Measurements from ENCODE around the gene ATP5F1B. TPM values are rescaled to one million over a fixed set of nuclear protein-coding genes. Genes with fewer than 3 reads are reported as not detected.
A peak's percentile ranks its signal among the peaks of the same experiment; 100 is the strongest.

Gene ATP5F1B
- total and polyA plus RNA-seq, 2 of the 13 experiments (the other 11 are each of a cell fraction or from before 2014, with no cell fraction given), result 1,051 to 1,180 TPM

DNA sequence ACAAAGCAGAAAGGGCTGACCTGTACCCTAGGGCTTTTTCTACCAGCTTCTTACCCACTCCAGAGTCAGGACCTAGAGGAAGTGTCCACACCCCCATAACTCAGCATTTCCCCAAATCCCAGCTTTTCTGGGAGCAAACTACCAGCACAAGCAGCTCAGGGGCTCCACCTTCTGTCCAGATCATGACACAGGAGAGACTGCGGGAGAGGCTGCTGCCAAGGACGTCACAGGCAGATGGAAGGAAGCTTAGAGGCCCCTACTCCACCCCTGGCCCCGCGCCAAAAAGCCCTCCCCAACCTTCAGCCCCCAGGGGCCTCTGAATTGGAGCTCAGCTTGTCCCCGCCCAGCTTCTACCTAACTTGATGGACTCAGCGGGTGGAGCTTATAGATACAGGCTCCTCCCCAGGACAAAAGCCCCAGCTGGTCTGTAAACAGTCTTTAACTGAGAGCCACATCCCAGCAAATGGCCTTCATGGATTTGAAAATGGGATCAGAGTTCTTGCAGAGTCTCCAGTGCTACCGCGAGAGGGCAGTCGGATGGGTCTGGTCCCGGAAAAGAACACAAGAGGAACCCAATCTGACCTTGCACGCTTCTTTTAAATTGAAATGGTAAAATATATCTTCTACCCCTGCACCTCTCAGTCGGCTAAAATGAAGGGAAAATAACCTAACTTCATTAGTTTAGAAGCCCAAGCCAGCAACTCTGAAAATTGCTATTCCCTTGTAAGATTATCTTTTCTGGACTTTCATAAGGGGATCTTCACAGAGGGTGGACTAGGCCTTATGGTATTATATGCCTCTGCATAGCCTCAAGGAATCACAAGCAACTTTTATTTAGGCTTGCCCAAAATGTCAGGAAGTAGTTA, 8.9 kb downstream of the ATP5F1B start (continued):
- TF ChIP-seq, protein P1, sequence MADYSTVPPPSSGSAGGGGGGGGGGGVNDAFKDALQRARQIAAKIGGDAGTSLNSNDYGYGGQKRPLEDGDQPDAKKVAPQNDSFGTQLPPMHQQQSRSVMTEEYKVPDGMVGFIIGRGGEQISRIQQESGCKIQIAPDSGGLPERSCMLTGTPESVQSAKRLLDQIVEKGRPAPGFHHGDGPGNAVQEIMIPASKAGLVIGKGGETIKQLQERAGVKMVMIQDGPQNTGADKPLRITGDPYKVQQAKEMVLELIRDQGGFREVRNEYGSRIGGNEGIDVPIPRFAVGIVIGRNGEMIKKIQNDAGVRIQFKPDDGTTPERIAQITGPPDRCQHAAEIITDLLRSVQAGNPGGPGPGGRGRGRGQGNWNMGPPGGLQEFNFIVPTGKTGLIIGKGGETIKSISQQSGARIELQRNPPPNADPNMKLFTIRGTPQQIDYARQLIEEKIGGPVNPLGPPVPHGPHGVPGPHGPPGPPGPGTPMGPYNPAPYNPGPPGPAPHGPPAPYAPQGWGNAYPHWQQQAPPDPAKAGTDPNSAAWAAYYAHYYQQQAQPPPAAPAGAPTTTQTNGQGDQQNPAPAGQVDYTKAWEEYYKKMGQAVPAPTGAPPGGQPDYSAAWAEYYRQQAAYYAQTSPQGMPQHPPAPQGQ (CRISPR knock-in tag; IDR thresholded peaks at IDR 0.05; ENCODE audit: borderline replicate concordance), result no peak
- TF ChIP-seq ZNF749 (CRISPR knock-in tag; IDR thresholded peaks at IDR 0.05; ENCODE audit: borderline replicate concordance) (no peak), ZSCAN25 (CRISPR knock-in tag; IDR thresholded peaks at IDR 0.05) (no peak), KLF9 (CRISPR knock-in tag; IDR thresholded peaks at IDR 0.05; ENCODE audit: low read depth) (no peak), BRF2 (CRISPR knock-in tag; IDR thresholded peaks at IDR 0.05) (peak; percentile 78; the same call in 1 of the 2 replicates), PRDM4 (CRISPR knock-in tag; IDR thresholded peaks at IDR 0.05; ENCODE audit: borderline replicate concordance) (no peak), SMAD3 (CRISPR knock-in tag; IDR thresholded peaks at IDR 0.05) (peak; percentile 28; the same call in 1 of the 2 replicates), ONECUT2 (CRISPR knock-in tag; IDR thresholded peaks at IDR 0.05) (no peak), NFYB (CRISPR knock-in tag; IDR thresholded peaks at IDR 0.05) (peak; percentile 52; the same call in 1 of the 2 replicates), FOXM1 (CRISPR knock-in tag; IDR thresholded peaks at IDR 0.05) (no peak), U2AF2 (IDR thresholded peaks at IDR 0.05; ENCODE audit: low read depth, low read length) (no peak), PPARG (CRISPR knock-in tag; conservative IDR thresholded peaks at IDR 0.05) (no peak; the same call in none of the 2 replicates), NCOA5 (CRISPR knock-in tag; IDR thresholded peaks at IDR 0.05) (no peak), ZNF432 (CRISPR knock-in tag; IDR thresholded peaks at IDR 0.05; ENCODE audit: borderline replicate concordance) (no peak), WIZ (CRISPR knock-in tag; IDR thresholded peaks at IDR 0.05) (no peak), SIN3B (IDR thresholded peaks at IDR 0.05; ENCODE audit: low read length) (no peak), MIER2 (CRISPR knock-in tag; IDR thresholded peaks at IDR 0.05) (no peak), ZNF383 (CRISPR knock-in tag; IDR thresholded peaks at IDR 0.05; ENCODE audit: borderline replicate concordance) (no peak), CBX5 (CRISPR knock-in tag; IDR thresholded peaks at IDR 0.05; ENCODE audit: borderline replicate concordance) (no peak), TCF7L2 (IDR thresholded peaks at IDR 0.05; ENCODE audit: low read depth, low read length) (no peak), FOSL2 (CRISPR knock-in tag; IDR thresholded peaks at IDR 0.05) (peak; percentile 51)
- TF ChIP-seq, protein P2, sequence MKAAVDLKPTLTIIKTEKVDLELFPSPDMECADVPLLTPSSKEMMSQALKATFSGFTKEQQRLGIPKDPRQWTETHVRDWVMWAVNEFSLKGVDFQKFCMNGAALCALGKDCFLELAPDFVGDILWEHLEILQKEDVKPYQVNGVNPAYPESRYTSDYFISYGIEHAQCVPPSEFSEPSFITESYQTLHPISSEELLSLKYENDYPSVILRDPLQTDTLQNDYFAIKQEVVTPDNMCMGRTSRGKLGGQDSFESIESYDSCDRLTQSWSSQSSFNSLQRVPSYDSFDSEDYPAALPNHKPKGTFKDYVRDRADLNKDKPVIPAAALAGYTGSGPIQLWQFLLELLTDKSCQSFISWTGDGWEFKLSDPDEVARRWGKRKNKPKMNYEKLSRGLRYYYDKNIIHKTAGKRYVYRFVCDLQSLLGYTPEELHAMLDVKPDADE (CRISPR knock-in tag; IDR thresholded peaks at IDR 0.05), result no peak
- TF ChIP-seq, protein P3, sequence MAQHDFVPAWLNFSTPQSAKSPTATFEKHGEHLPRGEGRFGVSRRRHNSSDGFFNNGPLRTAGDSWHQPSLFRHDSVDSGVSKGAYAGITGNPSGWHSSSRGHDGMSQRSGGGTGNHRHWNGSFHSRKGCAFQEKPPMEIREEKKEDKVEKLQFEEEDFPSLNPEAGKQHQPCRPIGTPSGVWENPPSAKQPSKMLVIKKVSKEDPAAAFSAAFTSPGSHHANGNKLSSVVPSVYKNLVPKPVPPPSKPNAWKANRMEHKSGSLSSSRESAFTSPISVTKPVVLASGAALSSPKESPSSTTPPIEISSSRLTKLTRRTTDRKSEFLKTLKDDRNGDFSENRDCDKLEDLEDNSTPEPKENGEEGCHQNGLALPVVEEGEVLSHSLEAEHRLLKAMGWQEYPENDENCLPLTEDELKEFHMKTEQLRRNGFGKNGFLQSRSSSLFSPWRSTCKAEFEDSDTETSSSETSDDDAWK (CRISPR knock-in tag; IDR thresholded peaks at IDR 0.05), result no peak

All from HepG2 (cell line).